ENCODE data around the gene PDGFC. TPM values are rescaled to one million over a fixed set of nuclear protein-coding genes. Genes with fewer than 3 reads are reported as not detected.

Gene PDGFC
- total RNA-seq, 2 donors from 2014 or later: 0.40 to 4.8 TPM

GRCh38 chr4:156998500-156999174 is 27.0 kb upstream of the PDGFC start:
- Mint-ChIP-seq H3K27me3 (no peaks in the 10 kb centered on the region), H3K36me3 (ENCODE audit: low read depth) (no peaks in the 10 kb centered on the region), H3K4me1 (no peaks in the 10 kb centered on the region), H3K27ac (no peak overlapping the region), H3K4me3 (no peak overlapping the region)
- ATAC-seq (no peak), DNase-seq (no peak)
- H3K9me3 ChIP-seq (ENCODE audit: control insufficient read depth, low read length, poor library complexity, severe bottlenecking): no peaks in the 10 kb centered on the region

- H3K4me3 Mint-ChIP-seq: no peak overlapping the region
- H3K27ac Mint-ChIP-seq: no peak overlapping the region
- ATAC-seq (no peak), DNase-seq (no peak)
- no peaks in the 10 kb centered on the region for H3K36me3 Mint-ChIP-seq (ENCODE audit: low read depth)
- no peaks in the 10 kb centered on the region for H3K27me3 Mint-ChIP-seq
- no peaks in the 10 kb centered on the region for H3K9me3 ChIP-seq (ENCODE audit: control insufficient read depth, low read length, poor library complexity, severe bottlenecking)
- H3K4me1 Mint-ChIP-seq: no peaks in the 10 kb centered on the region
Observed at GRCh38 chr4:156992943-156993342, 21.3 kb upstream of the PDGFC start.

- Mint-ChIP-seq H3K4me3 (no peak overlapping the region), H3K4me1 (no peaks in the 10 kb centered on the region), H3K27ac (no peak overlapping the region), H3K27me3 (no peaks in the 10 kb centered on the region), H3K36me3 (ENCODE audit: low read depth) (no peaks in the 10 kb centered on the region)
- ATAC-seq (no peak), DNase-seq (no peak)
- H3K9me3 ChIP-seq (ENCODE audit: control insufficient read depth, low read length, poor library complexity, severe bottlenecking): no peaks in the 10 kb centered on the region
Observed at GRCh38 chr4:156991161-156991560, 19.6 kb upstream of the PDGFC start.

GRCh38 chr4:156983366-156983765 is 11.8 kb upstream of the PDGFC start:
- no peak overlapping the region for H3K27ac Mint-ChIP-seq
- no peaks in the 10 kb centered on the region for H3K4me1 Mint-ChIP-seq
- no peaks in the 10 kb centered on the region for H3K9me3 ChIP-seq (ENCODE audit: control insufficient read depth, low read length, poor library complexity, severe bottlenecking)
- no peaks in the 10 kb centered on the region for H3K36me3 Mint-ChIP-seq (ENCODE audit: low read depth)
- DNase-seq (no peak), ATAC-seq (no peak)
- no peak overlapping the region for H3K4me3 Mint-ChIP-seq
- H3K27me3 Mint-ChIP-seq: no peaks in the 10 kb centered on the region

- H3K27ac Mint-ChIP-seq: no peak overlapping the region
- H3K4me3 Mint-ChIP-seq: no peak overlapping the region
- DNase-seq: no peak
- no peaks in the 10 kb centered on the region for H3K36me3 Mint-ChIP-seq (ENCODE audit: low read depth)
- no peaks in the 10 kb centered on the region for H3K27me3 Mint-ChIP-seq
- no peaks in the 10 kb centered on the region for H3K4me1 Mint-ChIP-seq
- no peaks in the 10 kb centered on the region for H3K9me3 ChIP-seq (ENCODE audit: control insufficient read depth, low read length, poor library complexity, severe bottlenecking)
- no peak for ATAC-seq
Observed at GRCh38 chr4:156981262-156981769, 9.7 kb upstream of the PDGFC start.

DNA sequence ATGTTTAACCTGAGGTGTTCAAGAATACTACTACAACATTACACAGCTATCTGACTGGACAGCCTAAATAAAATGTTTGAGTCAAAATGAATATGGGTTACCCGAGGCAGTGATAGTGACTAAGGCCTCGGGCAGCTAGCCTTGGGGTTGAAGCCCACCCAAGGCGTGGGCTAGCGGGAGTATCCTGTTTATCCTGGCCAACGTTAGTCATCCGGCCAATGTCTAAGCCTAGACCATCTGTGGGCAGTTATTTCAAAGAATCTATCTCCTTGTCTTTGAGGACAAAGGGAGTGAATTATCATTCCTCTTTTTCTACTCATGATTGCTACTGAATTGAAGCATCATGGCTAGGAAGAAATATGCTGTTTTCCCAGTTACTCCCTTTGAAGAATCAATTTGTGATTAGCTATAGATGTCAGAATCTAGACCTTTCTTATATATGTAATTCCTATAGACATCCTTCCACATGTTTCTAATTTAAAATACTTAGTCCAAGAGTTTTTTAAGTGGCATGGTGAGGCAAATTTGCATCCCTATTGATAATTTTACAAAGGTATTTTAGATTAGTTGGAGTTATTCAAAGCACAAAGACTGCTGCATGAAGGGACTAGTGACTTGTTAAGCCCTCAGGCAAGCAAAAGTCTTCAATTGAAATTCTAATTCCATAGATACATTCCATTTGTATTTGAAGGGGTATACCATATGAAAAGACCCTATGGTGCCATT is 6.0 kb upstream of the PDGFC start:
- no peaks in the 10 kb centered on the region for H3K9me3 ChIP-seq (ENCODE audit: control insufficient read depth, low read length, poor library complexity, severe bottlenecking)
- H3K36me3 Mint-ChIP-seq (ENCODE audit: low read depth): no peaks in the 10 kb centered on the region
- ATAC-seq: no peak
- peaks cover 18% of the 10 kb centered on the region for H3K27me3 Mint-ChIP-seq
- H3K27ac Mint-ChIP-seq: no peak overlapping the region
- H3K4me3 Mint-ChIP-seq: no peak overlapping the region
- no peaks in the 10 kb centered on the region for H3K4me1 Mint-ChIP-seq
- DNase-seq: no peak

- no peaks in the 10 kb centered on the region for H3K4me1 Mint-ChIP-seq
- no peaks in the 10 kb centered on the region for H3K9me3 ChIP-seq (ENCODE audit: control insufficient read depth, low read length, poor library complexity, severe bottlenecking)
- peaks cover 18% of the 10 kb centered on the region for H3K27me3 Mint-ChIP-seq
- ATAC-seq: no peak
- no peak for DNase-seq
- H3K4me3 Mint-ChIP-seq: no peak overlapping the region
- no peak overlapping the region for H3K27ac Mint-ChIP-seq
- no peaks in the 10 kb centered on the region for H3K36me3 Mint-ChIP-seq (ENCODE audit: low read depth)
Observed at GRCh38 chr4:156976147-156976546, 4.5 kb upstream of the PDGFC start.

- DNase-seq (no peak), ATAC-seq (no peak)
- no peak overlapping the region for H3K4me3 Mint-ChIP-seq
- no peaks in the 10 kb centered on the region for H3K4me1 Mint-ChIP-seq
- H3K27ac Mint-ChIP-seq: no peak overlapping the region
- H3K36me3 Mint-ChIP-seq (ENCODE audit: low read depth): no peaks in the 10 kb centered on the region
- no peaks in the 10 kb centered on the region for H3K9me3 ChIP-seq (ENCODE audit: control insufficient read depth, low read length, poor library complexity, severe bottlenecking)
- peaks cover 19% of the 10 kb centered on the region for H3K27me3 Mint-ChIP-seq
Observed at GRCh38 chr4:156975686-156976085, 4.1 kb upstream of the PDGFC start.

GRCh38 chr4:156974264-156974663 is 2.7 kb upstream of the PDGFC start:
- H3K4me1 Mint-ChIP-seq: no peaks in the 10 kb centered on the region
- DNase-seq (no peak), ATAC-seq (no peak)
- peaks cover 27% of the 10 kb centered on the region for H3K27me3 Mint-ChIP-seq
- H3K9me3 ChIP-seq (ENCODE audit: control insufficient read depth, low read length, poor library complexity, severe bottlenecking): no peaks in the 10 kb centered on the region
- H3K4me3 Mint-ChIP-seq: no peak overlapping the region
- no peaks in the 10 kb centered on the region for H3K36me3 Mint-ChIP-seq (ENCODE audit: low read depth)
- H3K27ac Mint-ChIP-seq: no peak overlapping the region

GRCh38 chr4:156972379-156973015 is 898 bp upstream of the PDGFC start:
- no peaks in the 10 kb centered on the region for H3K9me3 ChIP-seq (ENCODE audit: control insufficient read depth, low read length, poor library complexity, severe bottlenecking)
- Mint-ChIP-seq H3K27ac (no peak overlapping the region), H3K27me3 (peaks cover 27% of the 10 kb centered on the region), H3K4me3 (peak overlapping the region; percentile 7), H3K36me3 (ENCODE audit: low read depth) (no peaks in the 10 kb centered on the region), H3K4me1 (no peaks in the 10 kb centered on the region)
- ATAC-seq (no peak), DNase-seq (no peak)

GRCh38 chr4:156971165-156971675 is 379 bp downstream of the PDGFC start:
- no peaks in the 10 kb centered on the region for H3K4me1 Mint-ChIP-seq
- H3K36me3 Mint-ChIP-seq (ENCODE audit: low read depth): no peaks in the 10 kb centered on the region
- no peak overlapping the region for H3K27ac Mint-ChIP-seq
- H3K4me3 Mint-ChIP-seq: peak overlapping the region; percentile 72
- peaks cover 27% of the 10 kb centered on the region for H3K27me3 Mint-ChIP-seq
- ATAC-seq (no peak), DNase-seq (no peak)
- H3K9me3 ChIP-seq (ENCODE audit: control insufficient read depth, low read length, poor library complexity, severe bottlenecking): no peaks in the 10 kb centered on the region

DNA sequence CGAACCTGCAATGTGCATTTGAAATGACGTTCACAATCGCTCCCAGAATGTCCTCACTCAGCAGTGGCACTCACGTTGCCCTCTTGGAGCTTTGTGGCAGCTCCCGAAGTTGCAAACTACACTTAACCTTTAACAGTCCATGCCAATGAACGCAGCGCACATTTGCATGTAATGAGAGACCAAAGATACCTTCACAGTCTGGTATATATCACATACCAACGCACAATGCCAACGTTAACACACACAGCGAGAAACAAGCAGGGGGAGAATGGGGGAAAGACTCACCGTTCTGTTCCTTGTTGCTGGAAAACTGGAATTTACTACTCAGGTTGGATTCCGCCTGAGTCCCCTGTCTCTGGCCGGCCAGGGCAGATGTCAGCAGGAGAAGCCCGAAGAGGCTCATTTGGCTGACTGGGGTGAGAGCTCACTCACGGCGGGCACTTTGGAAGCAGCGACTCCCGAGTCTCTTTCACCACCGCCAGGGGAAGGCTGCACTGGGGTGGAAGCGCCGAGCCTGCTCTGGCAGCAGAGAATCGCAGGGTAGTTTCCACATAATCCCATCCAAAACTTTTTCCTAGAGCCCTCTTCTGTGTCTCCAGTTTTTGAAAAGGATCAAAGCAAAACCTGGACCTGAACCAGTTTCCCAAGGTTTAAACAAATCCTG is 966 bp downstream of the PDGFC start:
- ATAC-seq (no peak), DNase-seq (no peak)
- no peaks in the 10 kb centered on the region for H3K9me3 ChIP-seq (ENCODE audit: control insufficient read depth, low read length, poor library complexity, severe bottlenecking)
- no peak overlapping the region for H3K27ac Mint-ChIP-seq
- peaks cover 27% of the 10 kb centered on the region for H3K27me3 Mint-ChIP-seq
- peak overlapping the region; percentile 72 for H3K4me3 Mint-ChIP-seq
- H3K4me1 Mint-ChIP-seq: no peaks in the 10 kb centered on the region
- no peaks in the 10 kb centered on the region for H3K36me3 Mint-ChIP-seq (ENCODE audit: low read depth)

- no peaks in the 10 kb centered on the region for H3K9me3 ChIP-seq (ENCODE audit: control insufficient read depth, low read length, poor library complexity, severe bottlenecking)
- Mint-ChIP-seq H3K4me3 (no peak overlapping the region), H3K4me1 (no peaks in the 10 kb centered on the region), H3K36me3 (ENCODE audit: low read depth) (no peaks in the 10 kb centered on the region), H3K27ac (no peak overlapping the region), H3K27me3 (peaks cover 27% of the 10 kb centered on the region)
- DNase-seq: no peak
- ATAC-seq: no peak
Observed at GRCh38 chr4:156969911-156970310, 1.7 kb downstream of the PDGFC start.
